IMR-90 (cell line): Measurements from ENCODE around the gene NCSTN.

ENCODE experiments used
- CTCF ChIP-seq: conservative IDR thresholded peaks from 2 replicates; pipeline ENCODE4 v1.5.1; 2012; ENCODE audit warnings: mild to moderate bottlenecking, low read depth, low read length, improper control_type of control experiment
- MAZ ChIP-seq: IDR thresholded peaks from 2 replicates; pipeline ENCODE4 v1.6.1; 2012; ENCODE audit warnings: low read depth, mild to moderate bottlenecking, low read length, improper control_type of control experiment, moderate library complexity, borderline replicate concordance
- POLR2A ChIP-seq: IDR thresholded peaks from 2 replicates; pipeline ENCODE4 v1.6.1; 2012; ENCODE audit warnings: mild to moderate bottlenecking, low read depth, low read length

- TF ChIP-seq POLR2A (no peak), MAZ (no peak), CTCF (no peak)
Observed at GRCh38 chr1:160358073-160358472, 14.9 kb downstream of the NCSTN start.
